Measurements from ENCODE around the gene FAM168A. TPM values are rescaled to one million over a fixed set of nuclear protein-coding genes. Genes with fewer than 3 reads are reported as not detected.

Gene FAM168A
- total and polyA plus RNA-seq, 2 of the 8 experiments (the other 6 are each of a cell fraction or from before 2014, with no cell fraction given), result 17.1 to 21.6 TPM

- TF ChIP-seq TAF7 (optimal IDR thresholded peaks at IDR 0.05; ENCODE audit: borderline replicate concordance, low read depth, low read length), result peak; percentile 45
- peak; percentile 51; the same call in 1 of the 2 replicates for TF ChIP-seq TCF12 (IDR thresholded peaks at IDR 0.05; ENCODE audit: low read depth, low read length)
- TF ChIP-seq KDM1A (IDR thresholded peaks at IDR 0.05; ENCODE audit: borderline replicate concordance, low read length), result peak; percentile 55; the same call in 1 of the 2 replicates
- no peak for TF ChIP-seq FOSL1 (IDR thresholded peaks at IDR 0.05; ENCODE audit: insufficient read depth, low read depth, low read length)
- TF ChIP-seq SIN3A (conservative IDR thresholded peaks at IDR 0.05 in 1 of 2, IDR thresholded peaks at IDR 0.05 in 1 of 2; ENCODE audit: low read depth in 1 of 2, low read length in 2 of 2), result peak; percentile 70 to 75; a peak in 2 of 4 replicates
- peak; percentile 72 for TF ChIP-seq KDM4A (IDR thresholded peaks at IDR 0.05; ENCODE audit: low read depth, low read length, severe bottlenecking)
- TF ChIP-seq SUZ12 (IDR thresholded peaks at IDR 0.05; ENCODE audit: low read length), result no peak
- no peak for TF ChIP-seq BRCA1 (IDR thresholded peaks at IDR 0.05; ENCODE audit: low read depth, low read length)
- TF ChIP-seq RNF2 (IDR thresholded peaks at IDR 0.05; ENCODE audit: borderline replicate concordance, low read depth, low read length, missing control alignments, poor library complexity, severe bottlenecking), result no peak
- no peak for TF ChIP-seq MAX (IDR thresholded peaks at IDR 0.05)
- TF ChIP-seq RXRA (IDR thresholded peaks at IDR 0.05; ENCODE audit: insufficient read depth, low read depth, low read length), result no peak
Observed at GRCh38 chr11:73597956-73598718, at the start of gene FAM168A (continued).

Measured in H1 (cell line).